HG02852 (cell line): ENCODE data around the gene FAM234B.

Source experiments
- ATAC-seq: cut with Tn5 transposase; IDR thresholded peaks from one replicate; pipeline ENCODE4 v1.9.1; 2021; ENCODE audit warnings: mild to moderate bottlenecking, moderate library complexity; ENCODE audit not compliant: unreplicated experiment

Gene FAM234B

DNA sequence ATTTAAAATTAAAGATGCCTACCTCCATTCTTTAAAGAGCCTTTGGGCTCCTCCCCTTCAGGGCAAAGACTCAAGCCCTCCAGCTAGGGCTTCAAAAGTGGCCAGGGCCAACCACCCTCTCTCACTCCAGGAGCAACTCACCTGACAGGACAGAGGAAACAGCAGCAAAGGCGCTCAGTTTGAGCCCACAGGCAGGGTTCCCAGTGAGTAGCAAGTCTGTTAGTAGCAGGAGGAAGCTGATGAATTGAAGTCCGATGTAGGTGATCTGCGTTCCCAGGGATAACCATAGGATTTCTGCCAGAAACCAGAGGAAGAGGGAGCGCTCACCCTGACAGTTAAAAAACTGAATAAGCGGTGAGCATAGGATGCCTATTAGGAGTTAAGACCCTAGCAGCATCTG lies 43.6 kb downstream of the FAM234B start:
- no peak for ATAC-seq

DNA sequence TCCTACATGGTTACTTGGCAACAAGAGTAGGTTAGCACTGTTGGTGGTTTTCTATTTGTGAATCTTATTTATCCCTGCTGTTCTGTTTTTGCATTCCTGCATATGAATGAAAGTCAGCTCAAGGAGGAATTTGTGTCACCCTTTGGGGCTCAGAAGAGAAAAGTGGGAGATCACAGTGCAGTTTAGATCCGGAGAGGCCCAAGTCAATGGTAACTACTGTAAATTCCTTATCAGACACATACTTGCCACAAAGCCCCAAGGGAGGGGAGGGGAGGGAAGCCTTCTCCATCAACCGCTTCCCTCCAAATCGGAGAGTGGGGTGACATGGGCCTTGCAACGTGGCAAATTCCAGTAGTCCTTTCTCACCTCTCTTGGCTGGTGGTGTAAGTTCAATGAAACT lies 44.3 kb downstream of the FAM234B start:
- no peak for ATAC-seq

DNA sequence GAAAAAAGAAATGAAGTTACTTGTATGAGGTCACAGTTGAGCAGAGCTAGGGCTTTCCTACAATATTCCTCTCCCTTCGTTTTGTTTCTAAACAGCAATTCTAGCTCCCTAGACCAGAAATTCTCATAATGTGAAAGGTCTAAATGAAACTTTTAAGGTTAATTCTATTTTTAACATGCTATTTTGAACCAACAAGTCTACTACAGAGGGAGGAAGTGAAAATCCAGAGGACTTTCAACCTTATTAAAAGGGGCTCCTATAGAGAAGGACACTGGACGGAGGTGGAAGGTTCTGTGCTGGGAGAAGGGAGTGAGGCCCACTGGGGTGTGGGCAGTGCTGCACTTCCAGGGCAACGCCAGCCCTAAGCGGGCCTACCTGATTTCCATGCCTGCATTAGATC lies 45.9 kb downstream of the FAM234B start:
- peak; percentile 49 for ATAC-seq

DNA sequence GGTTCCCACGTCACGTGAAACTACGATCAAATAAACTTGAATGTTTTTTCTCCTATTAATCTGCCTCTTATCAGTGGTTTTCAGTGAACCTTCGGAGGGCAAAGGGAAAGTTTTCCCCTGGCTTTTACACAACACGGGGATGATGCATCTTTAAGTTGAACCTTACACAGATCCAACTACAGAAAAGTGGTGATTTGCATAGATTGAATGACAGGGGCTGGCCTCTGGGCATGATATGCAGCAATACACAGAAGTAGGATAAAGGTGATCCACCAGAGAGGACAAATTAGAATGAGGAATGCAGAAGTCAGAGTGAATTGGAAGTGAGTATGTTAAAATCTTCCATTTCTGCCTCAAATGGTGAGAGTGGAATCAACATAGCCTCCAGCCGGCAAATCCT lies 47.7 kb downstream of the FAM234B start:
- no peak for ATAC-seq

DNA sequence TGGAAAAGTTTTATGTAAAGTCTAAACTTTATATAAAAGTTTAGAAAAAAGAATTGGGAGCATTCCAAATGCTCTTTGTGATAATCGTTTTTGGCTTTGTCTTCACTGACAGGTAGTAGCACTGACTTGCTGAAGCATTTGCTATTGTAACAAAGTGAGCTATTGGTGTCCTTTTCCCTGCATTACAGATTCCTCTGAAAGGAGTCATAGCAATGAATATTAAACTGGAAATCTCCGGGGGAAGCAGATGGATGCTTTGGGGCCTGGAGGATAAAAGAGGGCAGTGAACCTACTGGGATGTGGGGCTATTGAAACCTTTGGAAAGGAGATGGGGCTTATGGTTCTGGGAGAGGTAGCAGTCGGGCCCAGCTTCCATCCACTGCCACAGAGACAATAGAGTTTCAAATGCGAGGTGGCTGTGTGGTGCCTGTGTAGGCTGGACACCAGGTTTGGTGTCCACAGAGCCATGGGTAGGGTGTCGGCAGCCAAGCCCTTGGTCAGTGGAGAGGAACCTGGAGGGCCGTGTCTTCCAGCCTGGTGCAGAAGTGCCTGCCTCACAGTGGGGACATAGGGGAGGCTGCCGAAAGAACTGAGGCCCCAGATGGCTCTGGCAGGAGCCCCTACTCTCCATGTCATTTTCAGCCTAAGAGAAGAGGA lies 49.1 kb downstream of the FAM234B start:
- no peak for ATAC-seq

DNA sequence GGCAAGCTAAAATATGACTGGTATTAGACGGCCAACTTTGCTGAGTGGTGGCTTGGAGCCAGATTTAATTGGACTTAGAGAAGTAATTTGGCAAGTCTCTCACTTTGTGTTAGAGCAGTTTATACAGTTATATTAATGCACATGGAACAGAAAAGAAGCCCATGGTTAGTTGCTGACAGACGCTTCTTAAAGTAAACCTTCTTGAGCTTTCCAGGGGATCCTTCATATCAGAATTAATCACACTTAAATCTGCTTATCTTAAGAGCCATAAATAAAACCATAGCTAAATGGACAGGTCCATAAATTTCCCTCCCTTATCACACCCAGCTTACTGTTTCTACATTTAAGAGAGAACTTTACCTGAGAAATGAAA lies 49.7 kb downstream of the FAM234B start:
- no peak for ATAC-seq

DNA sequence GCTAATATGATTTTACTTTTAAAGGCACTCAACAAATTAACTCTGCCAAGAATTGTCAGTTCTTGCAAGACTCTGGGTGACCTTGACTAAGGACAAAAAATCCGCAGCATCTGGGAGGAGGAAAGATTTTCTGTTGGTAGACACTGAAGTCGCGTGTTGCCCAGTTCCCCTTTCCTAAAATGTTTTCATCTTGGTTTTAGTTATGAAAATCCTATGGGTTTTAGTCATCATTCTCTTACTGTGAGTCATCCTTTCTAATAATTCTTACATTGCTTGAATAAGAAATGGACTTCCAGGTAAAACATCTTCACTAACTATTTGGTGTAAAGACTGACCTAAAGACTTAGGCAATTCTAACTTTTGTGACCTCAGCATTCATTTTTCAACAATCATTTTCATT lies 50.2 kb downstream of the FAM234B start:
- ATAC-seq: peak; percentile 59

DNA sequence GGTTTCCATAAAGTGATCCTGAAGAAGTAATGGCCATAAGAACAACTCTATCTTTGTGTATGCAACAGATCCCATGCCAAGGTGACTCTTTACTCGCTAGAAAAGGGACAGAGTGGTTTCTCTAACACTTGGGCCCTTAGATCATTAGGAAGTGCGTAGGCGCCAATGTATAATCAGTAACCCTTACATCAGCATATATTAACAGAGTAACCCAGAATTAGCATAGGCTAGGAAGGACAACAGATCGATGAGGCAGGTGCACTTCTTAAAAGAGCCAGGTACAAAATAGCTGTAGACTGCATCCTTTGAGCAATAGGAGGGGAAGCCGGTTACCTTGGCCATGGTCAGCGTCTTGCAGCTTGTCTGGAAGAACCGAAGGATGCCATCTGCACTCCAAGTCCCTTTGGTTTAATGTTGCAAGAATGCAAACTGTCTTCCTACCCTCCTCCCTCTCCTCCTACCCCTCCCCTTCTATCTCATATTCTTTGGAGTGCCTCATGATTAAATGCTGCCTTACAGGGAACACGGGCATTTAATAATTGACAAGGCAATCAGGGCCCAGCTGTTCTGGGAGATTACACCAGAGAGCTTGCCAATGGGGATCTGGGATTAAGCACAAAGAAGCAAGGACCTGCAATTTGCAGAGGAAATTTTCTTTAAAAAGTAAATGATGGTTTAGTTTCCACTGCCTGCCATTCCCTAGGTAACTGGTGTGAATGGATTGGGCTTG lies 51.2 kb downstream of the FAM234B start:
- no peak for ATAC-seq

DNA sequence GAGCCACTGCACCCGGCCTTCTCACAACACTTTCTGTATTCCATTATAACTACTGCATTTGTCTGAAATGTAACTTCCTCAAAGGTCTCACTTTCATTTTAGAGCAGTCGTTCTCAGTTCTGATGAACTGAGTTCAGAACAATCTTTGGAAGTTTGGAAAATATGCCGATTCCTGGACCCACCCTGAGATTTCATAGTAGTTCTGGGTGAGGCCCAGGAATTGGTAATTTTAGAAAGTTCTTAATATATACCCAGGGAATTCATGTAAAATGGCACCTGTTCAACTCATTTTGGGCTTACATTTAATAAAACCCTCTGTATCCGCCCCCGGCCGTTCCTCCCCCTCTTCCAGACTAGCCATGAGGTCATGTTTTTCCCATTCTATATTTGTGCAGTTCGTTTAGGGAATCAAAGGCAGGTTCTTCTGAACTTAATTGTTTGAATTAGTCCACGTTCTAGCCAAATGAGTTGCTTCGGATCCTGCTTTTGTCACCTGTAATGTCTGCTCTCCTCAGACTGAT lies 53.4 kb downstream of the FAM234B start:
- no peak for ATAC-seq

DNA sequence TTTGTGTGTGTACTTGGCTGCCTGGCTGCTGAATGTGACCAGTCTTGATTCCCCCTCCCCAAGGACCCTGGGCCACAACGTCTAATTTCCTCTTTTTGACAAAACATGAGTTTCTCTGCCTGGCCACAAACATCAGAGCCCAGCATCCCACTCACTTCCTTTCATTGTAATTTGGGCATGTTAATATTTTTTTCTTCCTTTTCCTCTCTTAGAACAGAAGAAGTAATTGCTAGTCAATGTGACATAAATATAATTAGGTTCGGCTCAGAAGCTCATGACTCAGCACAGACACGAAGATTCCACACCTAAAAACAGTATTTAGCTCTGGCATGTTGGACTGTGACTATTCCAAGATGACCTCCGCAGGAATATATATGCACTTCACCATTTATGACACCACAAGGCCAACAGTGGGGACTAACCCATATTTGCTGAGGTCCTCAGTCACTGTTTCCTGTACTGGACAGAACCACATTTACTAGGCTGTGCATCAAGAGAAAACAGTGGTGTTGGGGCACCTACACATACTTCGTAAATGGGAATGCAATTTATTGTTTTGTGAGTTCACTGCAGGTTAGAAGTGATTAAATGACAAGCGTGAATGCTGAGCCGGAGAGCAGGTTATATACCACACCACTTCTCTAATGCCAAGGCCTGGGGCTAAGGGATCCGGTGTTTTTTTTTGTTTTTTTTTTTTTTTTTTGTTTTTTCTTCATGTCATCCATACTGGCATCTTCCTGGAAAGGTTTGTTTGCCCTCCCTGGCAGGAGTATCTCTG lies 55.1 kb downstream of the FAM234B start:
- ATAC-seq: no peak

DNA sequence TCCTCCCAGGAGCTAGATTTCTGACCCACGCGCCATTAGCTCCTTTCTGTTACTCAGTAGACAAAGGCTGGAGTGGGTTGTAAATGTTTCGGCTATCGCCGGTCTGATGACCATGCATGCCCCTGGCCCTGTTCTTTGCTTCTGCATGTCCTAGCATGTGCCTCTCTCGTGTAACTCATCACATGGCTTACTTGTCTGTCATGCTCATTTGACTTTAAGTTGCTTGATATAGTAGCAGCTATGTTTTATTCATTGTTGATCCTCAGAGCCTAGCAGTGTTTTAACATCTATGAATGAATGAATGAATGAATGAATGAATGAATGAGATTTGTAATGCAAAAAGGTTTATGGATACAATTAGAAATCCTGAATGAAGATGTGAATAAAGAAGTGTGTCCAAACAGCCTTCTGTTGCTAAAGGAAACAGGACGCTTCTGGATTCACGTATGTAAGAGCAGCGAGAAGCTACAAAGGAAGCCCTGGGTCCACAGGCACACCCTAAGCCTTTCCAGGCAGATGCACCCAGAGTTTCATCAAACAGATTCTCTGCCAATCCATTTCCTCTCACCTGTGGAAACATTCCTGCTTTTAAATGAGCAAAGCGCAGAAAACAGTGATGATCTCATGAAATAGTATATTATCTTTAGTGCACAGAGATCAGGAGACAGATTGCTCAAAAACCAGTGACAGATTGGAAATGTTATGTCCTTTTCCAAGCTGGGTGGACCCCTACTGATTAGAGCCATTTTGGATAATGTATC lies 55.8 kb downstream of the FAM234B start:
- ATAC-seq: no peak

DNA sequence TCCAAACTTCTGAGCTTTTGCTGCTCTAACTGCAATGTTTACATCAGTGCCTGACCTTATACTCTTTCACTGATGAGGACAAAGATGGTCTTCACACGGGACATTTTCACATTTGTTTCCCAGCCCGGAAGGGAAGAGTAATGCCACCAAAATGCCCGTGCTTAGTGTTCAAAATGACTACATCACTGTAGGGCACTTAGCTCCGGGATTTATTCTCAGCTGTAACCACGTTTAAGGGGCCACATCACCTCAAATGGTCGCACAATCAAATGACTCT lies 56.4 kb downstream of the FAM234B start:
- no peak for ATAC-seq

DNA sequence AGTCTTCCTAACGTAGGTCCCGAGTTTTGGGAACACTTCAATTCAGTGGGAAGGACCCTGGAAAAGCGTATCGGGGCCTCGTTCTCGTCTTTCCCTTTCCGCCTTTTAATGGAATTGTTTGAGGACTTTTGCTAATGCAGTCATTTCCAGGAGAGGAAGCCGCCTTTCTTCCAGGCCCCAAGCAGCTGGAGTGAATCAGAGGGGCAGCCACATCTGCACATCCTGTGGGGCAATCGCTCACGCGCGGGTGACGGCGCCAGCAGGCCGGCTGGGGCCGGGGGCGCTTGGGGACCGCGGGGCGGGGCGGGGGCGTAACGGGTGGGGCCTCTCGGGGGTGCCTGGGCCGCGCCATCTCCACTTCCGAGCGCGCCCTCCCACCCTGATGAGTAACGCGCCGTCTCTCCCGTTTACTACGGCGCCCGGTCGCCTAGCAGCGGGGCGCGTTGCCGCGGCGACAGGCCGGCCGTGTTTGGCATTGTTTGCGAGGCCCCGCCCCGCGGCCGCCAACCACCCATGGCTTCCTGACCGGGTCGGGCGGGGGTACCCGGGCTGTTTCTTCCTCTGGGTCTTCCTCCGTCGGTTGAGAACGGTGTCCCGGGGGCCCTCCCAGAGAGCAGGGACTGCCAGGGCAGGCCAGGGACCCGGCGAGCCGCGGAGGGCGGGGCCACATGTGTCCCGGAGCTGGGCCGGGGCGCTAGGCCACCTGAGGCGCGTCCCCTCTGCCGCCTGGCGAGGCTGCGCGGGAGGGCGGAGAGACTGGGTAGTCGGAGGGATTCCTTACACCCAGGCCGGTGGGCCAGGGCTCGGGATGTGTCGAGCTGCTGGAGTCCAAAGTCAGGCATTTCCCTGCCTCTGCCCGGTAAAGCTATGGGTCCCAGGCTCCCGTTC lies 56.9 kb downstream of the FAM234B start:
- ATAC-seq: peak; percentile 84

DNA sequence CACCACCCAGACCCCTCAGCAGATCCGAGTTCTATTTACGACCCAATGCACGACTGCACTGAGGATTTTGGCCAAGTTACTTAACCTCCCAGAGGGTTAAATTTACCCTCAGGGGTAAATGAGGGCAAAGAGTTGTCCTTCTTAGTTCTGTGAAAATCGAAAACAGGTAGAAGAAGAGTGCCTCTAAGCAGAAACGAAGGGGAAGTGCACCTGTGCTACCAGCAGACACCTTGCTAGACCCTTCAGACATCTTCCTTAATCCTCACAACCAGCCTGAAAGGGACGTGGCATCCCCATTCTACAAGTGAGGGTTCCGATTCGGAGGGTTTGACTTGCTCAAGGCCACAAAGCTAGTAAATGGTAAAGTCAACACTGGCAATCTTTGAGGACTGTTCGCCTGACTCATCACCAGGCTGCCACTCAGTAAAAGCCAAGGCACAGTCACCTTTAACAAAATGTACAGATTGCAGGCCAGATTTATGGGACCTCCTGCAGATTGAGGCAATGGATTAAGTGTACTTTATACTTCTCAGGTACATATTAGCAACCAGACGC lies 57.7 kb downstream of the FAM234B start:
- no peak for ATAC-seq

DNA sequence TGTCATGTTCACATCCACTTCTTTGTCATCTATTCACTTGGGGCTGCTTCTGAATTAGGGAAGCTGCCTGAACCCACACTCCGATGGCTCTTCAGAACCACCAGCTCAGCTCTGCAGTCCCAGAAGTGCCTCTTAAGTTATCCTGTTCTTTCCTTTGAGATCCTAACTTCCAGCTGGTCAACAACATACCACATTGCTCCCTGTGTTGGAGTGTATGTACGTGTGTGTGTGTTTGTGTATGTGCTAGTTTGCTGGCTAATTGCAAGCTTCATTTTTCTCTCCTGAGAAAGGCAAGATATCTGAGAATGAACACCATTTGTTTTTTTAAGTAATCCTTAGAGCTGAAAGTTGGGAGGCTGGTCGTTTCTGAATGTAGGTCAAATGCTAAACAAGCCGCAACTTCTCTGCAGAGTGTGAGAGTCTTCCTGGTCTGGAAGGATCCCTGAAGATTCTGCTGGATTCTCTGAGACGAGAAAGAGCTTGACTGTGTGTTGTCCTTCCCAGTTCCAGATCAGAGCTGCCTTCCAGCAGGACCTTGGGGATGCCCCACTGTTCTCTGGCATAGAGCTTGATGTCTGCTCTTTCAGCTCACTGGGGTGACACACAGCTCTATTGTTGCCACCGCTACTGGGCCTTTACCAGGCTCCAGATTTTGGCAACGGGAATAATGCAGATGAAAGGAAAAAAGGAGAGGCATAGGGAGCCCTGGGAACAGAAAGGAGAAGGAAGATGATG lies 58.4 kb downstream of the FAM234B start:
- no peak for ATAC-seq

DNA sequence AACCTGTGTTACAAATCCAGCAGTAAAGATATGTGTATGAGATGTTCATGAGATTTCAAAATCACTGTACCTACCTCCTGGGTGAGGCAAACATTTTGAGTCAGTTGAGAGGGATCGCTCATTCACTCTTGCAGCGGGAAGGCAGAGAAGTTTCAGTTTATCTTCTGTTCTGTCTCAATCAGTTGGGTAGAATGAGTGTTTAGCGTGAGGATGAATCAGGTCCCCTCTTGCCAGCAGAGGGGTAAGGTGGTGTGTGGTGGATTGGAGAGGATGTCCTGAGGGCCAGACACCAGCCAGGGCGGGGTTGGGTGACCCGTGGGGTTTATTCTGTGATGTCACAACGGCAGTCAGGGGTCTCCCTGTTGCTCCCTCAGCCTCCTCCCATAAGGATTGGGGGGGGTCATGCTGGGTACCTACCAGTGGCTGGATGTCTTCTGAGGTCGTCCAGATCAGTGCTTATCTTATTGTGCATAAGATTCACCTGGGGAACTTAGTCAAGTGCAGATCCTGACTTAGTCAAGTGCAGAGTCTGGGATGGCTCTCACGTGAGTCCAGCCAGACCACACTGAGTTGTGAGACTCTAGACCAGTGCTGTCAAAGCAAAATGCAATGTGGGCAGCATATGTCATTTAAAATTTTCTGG lies 59.3 kb downstream of the FAM234B start, which contains the start of gene GSG1:
TSS of gene GSG1 (minus strand) at position 277 of the 643 bp plus-strand sequence. CDS start at position 122, 155 bp downstream.
- ATAC-seq: no peak

DNA sequence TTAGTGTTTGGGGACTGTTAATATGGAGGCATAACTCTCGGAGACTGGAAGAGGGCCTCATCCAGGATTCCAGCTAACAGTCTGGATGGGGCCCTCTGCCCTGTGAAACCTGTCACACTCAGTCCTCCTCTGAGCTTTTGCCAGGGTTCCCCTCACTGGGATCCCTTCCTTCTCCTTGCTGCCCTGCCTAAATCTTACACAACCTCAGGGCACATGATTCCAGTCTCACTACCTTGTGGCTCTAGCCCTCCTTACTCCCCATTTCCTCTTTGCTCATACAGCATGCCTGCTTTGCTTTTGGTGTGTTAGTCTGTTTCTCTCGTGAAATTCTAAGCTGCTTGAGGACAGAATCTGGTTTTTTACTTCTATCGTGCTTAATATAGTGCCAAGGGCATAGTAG lies 60.2 kb downstream of the FAM234B start:
- no peak for ATAC-seq

DNA sequence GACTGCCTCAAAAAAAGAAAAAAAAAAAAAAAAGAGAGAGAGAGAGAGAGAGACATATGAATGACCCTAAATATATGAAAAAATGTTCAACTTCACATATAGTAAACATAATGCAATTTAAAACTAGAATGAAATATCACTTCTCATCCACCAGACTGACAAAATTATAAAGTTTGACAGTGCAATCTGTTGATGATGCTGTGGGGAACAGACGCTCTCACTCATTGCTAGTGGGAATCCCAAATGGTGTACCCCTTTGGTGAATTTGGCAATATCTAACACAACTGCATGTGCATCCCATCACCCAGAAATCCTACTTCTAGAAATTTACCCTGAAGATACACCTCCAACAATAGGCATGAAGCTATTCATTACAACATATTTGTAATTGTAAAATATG lies 61.6 kb downstream of the FAM234B start:
- ATAC-seq: no peak

DNA sequence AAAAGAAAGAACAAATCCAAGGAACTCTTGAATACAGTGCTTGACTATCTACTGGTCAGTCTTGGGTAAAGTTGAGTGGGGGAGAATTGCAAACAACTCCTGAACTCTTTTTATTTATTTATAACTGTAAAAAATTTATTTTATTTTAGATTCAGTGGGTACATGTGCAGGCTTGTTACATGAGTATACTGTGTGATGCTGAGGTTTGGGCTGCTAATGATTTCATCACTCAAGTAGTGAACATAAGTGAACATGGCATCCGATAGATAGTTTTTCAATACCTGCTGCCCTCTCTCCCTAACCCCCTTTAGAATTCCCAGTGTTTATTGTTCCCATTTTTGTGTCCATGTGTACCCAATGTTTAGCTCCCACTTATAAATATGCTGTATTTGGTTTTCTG lies 62.5 kb downstream of the FAM234B start:
- ATAC-seq: no peak
